RWPE2 (cell line): ENCODE results near the gene OTOR.

Experiments used
- ATAC-seq: fragments of 200-7000 bp; cut with Tn5 transposase; 3 replicates; pipeline ENCODE4 v1.9.1; 2021; ENCODE audit warnings: low read depth
- DNase-seq: peaks from one replicate; pipeline ENCODE4 v3.0.0-alpha.2; 2020; ENCODE audit warnings: low spot score
- H3K27ac ChIP-seq: fragments of 450-650 bp; 2 replicates; pipeline ENCODE4 v1.5.1; 2017; ENCODE audit warnings: mild to moderate bottlenecking; ENCODE audit not compliant: poor library complexity, severe bottlenecking
- H3K27me3 ChIP-seq: fragments of 250-450 bp; sonication (Bioruptor Pico); 2 replicates; pipeline ENCODE4 v1.5.1; 2021; ENCODE audit warnings: mild to moderate bottlenecking, moderate library complexity; ENCODE audit not compliant: insufficient read depth, poor library complexity, severe bottlenecking
- H3K36me3 ChIP-seq: fragments of 250-450 bp; sonication (Bioruptor Pico); 2 replicates; pipeline ENCODE4 v1.5.1; 2020; ENCODE audit warnings: low read depth, mild to moderate bottlenecking, moderate library complexity
- H3K4me1 ChIP-seq: fragments of 250-450 bp; sonication (Bioruptor Pico); 2 replicates; pipeline ENCODE4 v1.5.1; 2021; ENCODE audit warnings: mild to moderate bottlenecking, moderate library complexity; ENCODE audit not compliant: insufficient read depth, poor library complexity, severe bottlenecking
- H3K4me3 ChIP-seq: fragments of 250-450 bp; sonication (Bioruptor Pico); 2 replicates; pipeline ENCODE4 v1.5.1; 2021; ENCODE audit warnings: mild to moderate bottlenecking, moderate library complexity; ENCODE audit not compliant: severe bottlenecking
- H3K9me3 ChIP-seq: fragments of 250-450 bp; sonication (Bioruptor Pico); 2 replicates; pipeline ENCODE4 v1.5.1; 2021; ENCODE audit warnings: mild to moderate bottlenecking, moderate library complexity; ENCODE audit not compliant: severe bottlenecking
- CTCF ChIP-seq: fragments of 450-650 bp; IDR thresholded peaks from one replicate; pipeline ENCODE4 v1.5.1; 2017; ENCODE audit warnings: mild to moderate bottlenecking, moderate library complexity; ENCODE audit not compliant: poor library complexity, severe bottlenecking

Gene OTOR

DNA sequence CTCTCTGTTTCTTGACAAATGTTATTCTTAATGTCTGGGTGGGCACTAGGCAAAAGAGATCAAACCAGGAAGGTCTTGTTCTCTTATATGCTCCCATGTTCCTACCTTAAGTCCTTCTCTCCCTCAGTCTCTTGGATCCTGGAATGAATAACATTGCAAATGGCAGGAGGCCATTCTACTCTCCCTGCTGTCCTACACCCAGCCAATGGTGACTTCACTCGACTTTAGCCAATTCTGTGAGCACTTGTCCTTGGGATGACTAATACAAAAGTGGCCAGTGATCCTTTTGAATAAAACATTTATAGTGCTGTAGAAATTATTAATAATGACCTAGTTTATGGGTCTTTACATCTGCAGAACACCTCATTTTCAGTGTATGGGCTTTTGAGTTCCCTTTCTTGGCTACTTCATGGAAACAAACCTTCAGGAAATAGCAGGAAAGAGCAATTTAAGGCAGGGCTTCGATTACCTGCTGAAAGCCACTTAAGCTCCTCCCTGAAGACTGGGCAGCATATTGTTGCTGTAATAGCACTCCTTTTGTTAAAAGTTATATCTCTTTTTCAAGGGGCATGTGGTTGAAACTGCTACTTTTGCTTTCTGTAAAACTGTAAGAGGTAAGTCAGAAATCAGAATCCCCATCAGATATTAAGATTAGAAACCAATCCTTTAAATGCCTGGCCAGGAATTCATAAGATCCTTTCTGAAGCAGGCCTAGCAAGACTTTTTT is 10.5 kb downstream of the OTOR start:
- no peak for TF ChIP-seq CTCF
- no peaks in the 10 kb centered on the region for H3K27me3 ChIP-seq
- H3K9me3 ChIP-seq, result no peaks in the 10 kb centered on the region
- no peak for DNase-seq
- H3K36me3 ChIP-seq, result no peaks in the 10 kb centered on the region
- no peak overlapping the region for H3K4me3 ChIP-seq
- H3K4me1 ChIP-seq, result no peaks in the 10 kb centered on the region
- no peak for ATAC-seq
- H3K27ac ChIP-seq, result no peak overlapping the region

- Histone ChIP-seq H3K27me3 (no peaks in the 10 kb centered on the region), H3K27ac (no peak overlapping the region), H3K4me1 (no peaks in the 10 kb centered on the region), H3K36me3 (no peaks in the 10 kb centered on the region), H3K9me3 (no peaks in the 10 kb centered on the region), H3K4me3 (no peak overlapping the region)
- no peak for ATAC-seq
- TF ChIP-seq CTCF, result no peak
- no peak for DNase-seq
Measured at GRCh38 chr20:16759181-16759563, 11.0 kb downstream of the OTOR start.

- peak; percentile 25; the same call in 2 of the 3 replicates for ATAC-seq
- Histone ChIP-seq H3K4me3 (no peak overlapping the region), H3K27ac (no peak overlapping the region)
Measured at GRCh38 chr20:16760431-16761304, 12.5 kb downstream of the OTOR start.

GRCh38 chr20:16761305-16761829 is 13.2 kb downstream of the OTOR start:
- no peaks in the 10 kb centered on the region for H3K9me3 ChIP-seq
- ATAC-seq (peak; percentile 80), DNase-seq (no peak)
- H3K4me1 ChIP-seq, result no peaks in the 10 kb centered on the region
- no peaks in the 10 kb centered on the region for H3K36me3 ChIP-seq
- H3K27ac ChIP-seq, result no peak overlapping the region
- no peak overlapping the region for H3K4me3 ChIP-seq
- H3K27me3 ChIP-seq, result peaks cover 2% of the 10 kb centered on the region
- peak; percentile 89 for TF ChIP-seq CTCF

More at GRCh38 chr20:16760431-16761304, 12.5 kb downstream of the OTOR start:
- TF ChIP-seq CTCF, result no peak
- no peaks in the 10 kb centered on the region for H3K9me3 ChIP-seq
- H3K36me3 ChIP-seq, result no peaks in the 10 kb centered on the region
- H3K27me3 ChIP-seq, result peaks cover 2% of the 10 kb centered on the region
- no peak for DNase-seq
- no peaks in the 10 kb centered on the region for H3K4me1 ChIP-seq
